ENCODE measurements around the gene SRC. TPM values are rescaled to one million over a fixed set of nuclear protein-coding genes. Genes with fewer than 3 reads are reported as not detected.

Gene SRC
- polyA plus RNA-seq, 1 of the 3 experiments (the other 2 are of a cell fraction), result 23.8 TPM

GRCh38 chr20:37380864-37381579 is 35.1 kb downstream of the SRC start:
- ChIA-PET POLR2A (no interaction called here), CTCF (interaction anchor here (1.1 to 1.2 kb wide), 3 partner anchors 14 to 179 kb away, joined by 3 to 6 read pairs (median 4); no protein-coding TSS in a partner anchor)
- no peaks in the 10 kb centered on the region for H3K9me3 ChIP-seq
- H3K36me3 ChIP-seq (replicated peaks in 1 of 2; ENCODE audit: control insufficient read depth in 1 of 2, insufficient read depth in 2 of 2, low read length in 1 of 2), result peaks cover 5 to 12% of the 10 kb centered on the region in 2 experiments
- no peak for TF ChIP-seq GABPA (IDR thresholded peaks at IDR 0.05; ENCODE audit: low read depth)
- TF ChIP-seq MEF2A (IDR thresholded peaks at IDR 0.05; ENCODE audit: borderline replicate concordance, low read depth), result no peak
- TF ChIP-seq EP300 (IDR thresholded peaks at IDR 0.05; ENCODE audit: borderline replicate concordance in 1 of 2, low read depth in 1 of 2, low read length in 1 of 2), result no peak
- no peak for TF ChIP-seq RAD21 (IDR thresholded peaks at IDR 0.05; ENCODE audit: low read length)
- no peak for TF ChIP-seq RFX5 (IDR thresholded peaks at IDR 0.05; ENCODE audit: low read length)
- TF ChIP-seq RCOR1 (IDR thresholded peaks at IDR 0.05; ENCODE audit: low read length), result no peak
- no peak for TF ChIP-seq MAX (IDR thresholded peaks at IDR 0.05; ENCODE audit: low read depth)
- no peak for TF ChIP-seq CHD2 (IDR thresholded peaks at IDR 0.05; ENCODE audit: low read length, partially characterized antibody)
- no peak for TF ChIP-seq MXI1 (IDR thresholded peaks at IDR 0.05; ENCODE audit: low read depth, low read length)
- no peak for TF ChIP-seq EZH2phosphoT487 (IDR thresholded peaks at IDR 0.05; ENCODE audit: borderline replicate concordance, low read depth)
- no peak for TF ChIP-seq SMC3 (IDR thresholded peaks at IDR 0.05; ENCODE audit: low read depth, low read length)
- no peaks in the 10 kb centered on the region for H3K27me3 ChIP-seq (ENCODE audit: insufficient read depth)
- peaks cover 6 to 9% of the 10 kb centered on the region in 2 experiments; a peak in 2 of 4 replicates for H3K4me1 ChIP-seq (ENCODE audit: control insufficient read depth in 1 of 2, insufficient read depth in 2 of 2, low read depth in 1 of 2, low read length in 1 of 2)
- H2AFZ ChIP-seq (ENCODE audit: low read depth), result no peak overlapping the region
- no peak overlapping the region for H3K4me3 ChIP-seq (ENCODE audit: low read depth in 2 of 2, low read length in 1 of 2)
- no peaks in the 10 kb centered on the region for H3K9me2 ChIP-seq
- peak; percentile 7 for DNase-seq
- peaks cover 15% of the 10 kb centered on the region for H3K79me2 ChIP-seq (ENCODE audit: insufficient read depth)
- H4K20me1 ChIP-seq (ENCODE audit: insufficient read depth), result no peaks in the 10 kb centered on the region
- H3K4me2 ChIP-seq, result no peak overlapping the region
- H3K9ac ChIP-seq, result no peak overlapping the region
- H3K27ac ChIP-seq (ENCODE audit: low read depth in 2 of 2, low read length in 1 of 2), result no peak overlapping the region
- 83% methylated on average over 16 of the region's 16 CpGs for WGBS (ENCODE audit: low lambda C conversion rate)
- H3F3A ChIP-seq (replicated peaks; ENCODE audit: insufficient read depth), result peaks cover 9% of the 10 kb centered on the region

- Histone ChIP-seq H3K4me3 (ENCODE audit: low read depth in 2 of 2, low read length in 1 of 2) (no peak overlapping the region), H3K9ac (no peak overlapping the region), H3K36me3 (replicated peaks in 1 of 2; ENCODE audit: control insufficient read depth in 1 of 2, insufficient read depth in 2 of 2, low read length in 1 of 2) (peaks cover 4 to 16% of the 10 kb centered on the region in 2 experiments), H3K9me2 (no peaks in the 10 kb centered on the region), H3K27ac (ENCODE audit: low read depth in 2 of 2, low read length in 1 of 2) (peak overlapping the region in 1 of 2 experiments; percentile 37; a peak in 1 of 4 replicates), H3K4me2 (no peak overlapping the region), H3K79me2 (ENCODE audit: insufficient read depth) (peaks cover 8% of the 10 kb centered on the region), H3K4me1 (ENCODE audit: control insufficient read depth in 1 of 2, insufficient read depth in 2 of 2, low read depth in 1 of 2, low read length in 1 of 2) (peaks cover 6 to 17% of the 10 kb centered on the region in 2 experiments; a peak in 2 of 4 replicates), H3K9me3 (no peaks in the 10 kb centered on the region), H3K27me3 (ENCODE audit: insufficient read depth) (no peaks in the 10 kb centered on the region), H3F3A (replicated peaks; ENCODE audit: insufficient read depth) (peaks cover 9% of the 10 kb centered on the region), H2AFZ (ENCODE audit: low read depth) (no peak overlapping the region), H4K20me1 (ENCODE audit: insufficient read depth) (no peaks in the 10 kb centered on the region)
- WGBS (ENCODE audit: low lambda C conversion rate), result 86% methylated on average over 7 of the region's 11 CpGs
- TF ChIP-seq TEAD4 (IDR thresholded peaks at IDR 0.05; ENCODE audit: borderline replicate concordance, insufficient read depth), result no peak
- TF ChIP-seq NFIC (IDR thresholded peaks at IDR 0.05; ENCODE audit: borderline replicate concordance), result no peak
- DNase-seq, result peak; percentile 7
- CTCF ChIA-PET, result interaction anchor here (1.1 to 1.5 kb wide), 4 partner anchors 13 to 190 kb away, joined by 3 to 6 read pairs (median 4); no protein-coding TSS in a partner anchor
- POLR2A ChIA-PET, result no interaction called here
Observed at GRCh38 chr20:37381621-37382471, 35.9 kb downstream of the SRC start.

All from SK-N-SH (cell line).